Measurements from ENCODE around the gene ENDOV.

The ENDOV gene

GRCh38 chr17:80470603-80471002 is 55.6 kb downstream of the ENDOV start:
- no peak for DNase-seq

DNA sequence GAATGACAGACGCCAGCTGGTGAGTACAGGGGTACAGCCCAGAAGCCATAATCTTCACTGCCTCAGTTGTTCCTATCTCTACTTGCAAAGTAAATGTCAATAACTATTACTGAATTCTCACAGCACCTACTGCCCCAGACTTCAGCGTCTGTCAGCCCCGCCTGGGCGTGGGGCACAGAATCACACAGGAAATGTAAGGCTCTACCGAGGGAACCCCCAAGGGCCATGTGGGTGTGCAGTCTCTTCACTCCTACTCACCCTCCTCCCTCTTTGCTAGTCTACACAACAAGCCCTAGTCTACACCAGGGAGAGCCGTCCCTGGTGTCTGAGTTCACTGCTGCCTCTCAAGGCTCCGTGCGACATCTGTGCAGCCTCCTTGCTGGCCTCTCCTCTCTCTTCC is 57.0 kb downstream of the ENDOV start:
- DNase-seq: no peak

DNA sequence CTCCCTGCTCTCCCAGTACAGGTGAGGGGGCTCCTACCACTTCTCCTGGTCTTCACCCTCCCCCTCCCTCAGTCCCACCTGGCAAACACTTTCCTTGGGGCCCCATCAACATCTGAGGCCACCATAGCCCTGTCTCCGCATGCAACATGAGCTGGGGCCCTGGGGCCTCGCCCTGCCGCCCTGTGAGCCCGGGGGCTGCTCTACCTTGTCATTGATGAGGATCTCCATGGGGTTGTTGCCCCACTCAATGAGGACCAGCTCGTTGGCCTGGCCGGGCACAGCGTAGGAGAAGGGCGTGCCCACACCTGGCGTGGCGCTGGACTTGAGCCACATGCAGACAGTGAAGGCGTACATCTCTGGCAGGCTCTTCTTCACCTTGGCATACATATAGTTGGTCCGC is 58.0 kb downstream of the ENDOV start:
- no peak for DNase-seq

DNA sequence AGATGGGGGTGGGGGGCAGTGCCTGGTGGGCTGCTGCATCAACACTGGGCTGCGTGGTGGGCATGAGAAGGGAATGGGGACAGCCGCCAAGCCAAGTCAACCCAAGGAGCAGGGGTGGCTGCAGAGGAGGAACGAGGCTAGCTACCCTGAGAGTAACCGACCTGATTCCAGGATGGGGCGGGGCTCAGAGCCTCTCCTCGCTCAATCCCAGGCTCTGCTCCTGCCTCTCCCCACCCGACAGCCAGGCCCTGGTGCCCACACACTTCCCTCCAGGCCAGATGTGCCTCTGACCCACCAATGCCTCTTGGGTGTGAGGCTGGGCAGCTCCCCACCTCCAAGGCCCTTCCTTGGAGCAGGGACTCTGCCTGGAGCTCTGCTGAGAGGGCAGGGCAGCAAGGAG is 58.7 kb downstream of the ENDOV start:
- DNase-seq: no peak

DNA sequence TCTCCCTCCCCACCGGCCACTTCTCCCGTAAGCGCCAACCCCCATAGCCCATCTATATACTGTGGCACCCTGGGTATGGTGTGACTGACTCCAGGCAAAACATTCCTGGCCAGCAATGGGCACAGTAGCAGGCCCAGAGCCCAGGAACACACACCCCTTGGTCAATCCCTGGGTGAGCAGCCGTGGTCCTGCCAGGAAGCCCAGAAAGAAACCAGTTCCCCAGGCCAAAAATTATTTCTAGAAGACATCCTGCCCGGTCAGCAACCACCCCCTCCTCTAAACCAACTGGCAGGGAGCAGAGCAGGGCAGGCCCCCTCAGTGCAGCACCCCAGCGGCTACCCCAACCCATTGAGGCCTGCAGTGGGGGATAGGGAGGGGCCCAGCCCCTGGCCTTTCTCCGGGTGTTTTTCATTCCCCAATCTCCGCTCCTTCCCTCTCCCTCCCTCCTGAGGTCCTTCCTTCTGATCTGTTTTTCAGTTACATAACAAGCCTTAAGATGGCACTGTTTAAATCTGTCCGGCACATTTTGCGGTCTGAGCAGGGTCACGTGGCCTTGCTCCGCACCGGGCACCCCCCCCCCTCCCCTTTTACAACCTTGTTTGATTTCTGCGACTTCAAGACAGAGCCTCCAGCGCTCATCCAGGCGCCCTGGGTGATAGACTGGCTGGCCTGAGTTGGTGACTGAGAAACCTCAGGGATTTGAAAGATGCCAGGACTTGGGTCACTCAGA is 59.4 kb downstream of the ENDOV start:
- no peak for DNase-seq

DNA sequence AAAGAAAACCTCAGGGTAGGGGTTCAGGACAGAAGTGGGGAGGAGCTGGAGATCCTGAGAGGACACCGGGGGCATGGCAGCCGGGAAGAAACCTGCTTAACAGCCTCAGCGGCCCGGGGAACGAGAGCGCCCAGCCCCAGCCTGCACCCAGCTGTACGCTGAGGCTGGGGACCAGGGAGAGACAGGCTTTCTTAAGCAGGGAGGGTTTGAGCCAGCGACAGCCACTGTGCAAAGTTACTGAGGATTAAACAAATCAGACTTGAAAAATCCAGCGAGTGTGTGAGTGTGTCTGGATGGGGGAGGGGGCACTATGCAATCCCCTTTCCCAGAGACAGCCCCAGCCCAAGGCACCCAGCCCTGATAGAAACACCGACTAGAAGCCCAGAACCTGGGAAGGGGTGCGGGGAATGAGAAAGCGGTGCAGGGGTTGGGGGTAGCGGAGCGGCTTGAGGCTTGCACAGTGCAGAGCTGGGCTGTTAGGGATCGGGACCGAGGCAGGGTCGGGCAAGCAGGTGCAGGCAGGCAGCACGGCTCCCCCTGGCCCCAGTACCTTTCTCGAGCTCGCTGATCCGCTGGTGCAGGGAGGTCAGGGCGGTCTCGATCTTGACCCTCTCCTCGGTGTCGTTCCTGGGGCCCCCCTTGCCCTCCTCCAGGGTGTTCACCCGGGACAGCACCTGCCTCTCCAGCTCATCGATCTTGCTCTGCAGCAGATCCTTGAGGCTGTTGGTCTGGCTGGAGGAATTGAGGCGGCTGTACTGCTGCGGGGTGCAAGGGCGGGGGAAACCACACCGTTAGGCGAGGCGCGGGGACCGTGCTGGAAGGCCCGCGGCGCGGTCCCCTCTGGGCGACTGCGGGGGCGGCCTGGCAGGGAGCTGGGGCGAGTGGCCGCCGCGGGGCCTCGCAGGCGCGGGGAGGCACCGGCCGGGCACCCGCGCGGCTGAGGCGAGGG is 60.3 kb downstream of the ENDOV start:
- DNase-seq: no peak

- DNase-seq: peak; percentile 62
Measured at GRCh38 chr17:80475910-80476876, 61.2 kb downstream of the ENDOV start, which contains the start of gene NPTX1. Gene NPTX1, minus strand, starts transcription at chr17:80476607. Its CDS starts 161 bp downstream, at chr17:80476446.

DNA sequence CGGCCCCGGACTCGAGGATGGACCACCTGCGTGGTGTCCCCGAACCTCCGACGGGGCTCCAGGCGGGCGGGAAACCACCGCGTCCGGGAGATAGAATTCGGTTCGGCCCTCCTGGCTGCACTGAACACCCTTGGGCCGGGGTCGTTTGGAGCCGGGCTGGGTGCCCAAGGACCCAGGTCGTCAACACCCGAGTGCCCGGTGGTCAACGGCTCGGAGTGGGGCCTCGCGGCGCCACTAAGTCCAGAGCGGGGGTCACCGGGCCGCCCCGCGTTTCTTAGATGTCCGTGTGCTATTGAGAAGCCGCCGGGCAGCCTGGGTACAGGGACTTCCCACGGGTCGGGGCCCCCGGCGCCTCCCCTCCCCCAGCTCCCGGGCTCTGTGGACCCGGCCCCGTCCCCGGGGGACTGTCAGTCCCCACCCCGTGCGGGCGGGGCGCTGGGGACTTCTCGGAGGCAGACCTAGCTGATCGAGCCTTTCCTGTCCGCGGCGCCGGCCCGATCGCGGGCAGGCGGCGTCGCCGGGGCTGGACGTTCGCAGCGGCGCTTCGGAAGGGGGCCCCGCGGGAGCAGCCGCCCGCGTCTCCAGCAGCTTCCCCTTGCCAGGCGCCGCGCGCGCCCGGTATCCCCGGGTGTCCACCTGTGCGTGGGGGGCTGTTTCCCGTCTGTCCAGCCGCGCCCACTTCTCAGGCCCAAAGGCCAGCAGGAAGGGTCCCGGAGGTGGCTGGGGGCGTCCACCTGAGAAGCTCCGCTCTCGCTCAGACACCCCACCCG is 62.1 kb downstream of the ENDOV start:
- peak; percentile 45 for DNase-seq

- peak; percentile 63 for DNase-seq
Measured at GRCh38 chr17:80477647-80478478, 62.9 kb downstream of the ENDOV start.

- DNase-seq: no peak
Measured at GRCh38 chr17:80478487-80479245, 63.7 kb downstream of the ENDOV start.

GRCh38 chr17:80479246-80479566 is 64.2 kb downstream of the ENDOV start:
- no peak for DNase-seq

- DNase-seq: no peak
Measured at GRCh38 chr17:80480248-80480647, 65.3 kb downstream of the ENDOV start.

DNA sequence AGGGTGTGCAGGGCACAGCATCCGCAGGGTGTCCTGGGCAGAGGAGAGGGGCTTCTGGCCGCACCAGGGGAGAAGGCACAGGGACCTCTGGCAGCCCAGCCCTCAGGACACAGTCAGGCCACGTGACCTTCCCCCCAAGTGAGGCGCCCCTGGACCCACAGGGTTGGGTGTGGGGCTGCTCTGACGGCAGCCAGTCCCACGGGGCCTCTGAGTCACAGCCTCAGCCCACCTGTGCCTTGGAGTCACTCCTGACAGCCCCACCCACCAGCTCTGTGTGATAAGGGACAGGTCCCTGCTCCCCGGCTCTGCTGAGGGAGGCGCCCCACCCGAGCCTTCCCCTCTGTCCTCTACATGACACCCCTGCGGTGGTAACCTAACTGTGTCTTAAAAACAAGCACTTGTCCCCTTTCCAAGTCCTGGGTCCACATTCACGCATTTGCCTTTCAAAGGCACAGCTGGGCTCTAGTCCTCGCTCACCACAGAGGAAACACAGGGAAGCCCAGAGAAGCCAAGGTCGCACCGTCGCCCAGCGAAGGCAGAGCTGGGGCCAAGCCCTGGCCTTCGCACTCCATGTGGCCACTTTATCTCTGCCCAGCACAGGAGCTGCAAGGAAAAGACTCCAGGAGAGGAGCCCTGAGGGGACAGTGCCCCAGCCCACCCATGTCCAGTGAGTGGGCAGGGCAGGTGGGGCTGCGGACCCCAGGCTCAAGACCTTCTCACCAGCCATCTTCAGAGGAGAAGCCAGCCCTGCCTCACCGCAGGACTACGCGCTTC is 66.5 kb downstream of the ENDOV start:
- no peak for DNase-seq

DNA sequence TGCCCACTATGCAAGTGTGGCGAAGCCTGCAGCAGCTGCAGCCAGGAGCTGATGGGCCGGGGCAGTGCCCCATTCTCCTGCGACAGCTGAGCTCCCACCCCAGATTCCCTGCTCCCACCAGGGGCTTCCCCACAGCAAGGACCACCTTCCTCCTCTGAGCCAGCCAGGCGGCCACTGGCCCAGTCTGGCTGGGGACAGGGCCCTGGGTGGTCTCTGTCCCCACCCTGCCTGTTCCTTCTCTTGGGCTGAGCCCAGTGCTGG is 67.0 kb downstream of the ENDOV start:
- no peak for DNase-seq

DNA sequence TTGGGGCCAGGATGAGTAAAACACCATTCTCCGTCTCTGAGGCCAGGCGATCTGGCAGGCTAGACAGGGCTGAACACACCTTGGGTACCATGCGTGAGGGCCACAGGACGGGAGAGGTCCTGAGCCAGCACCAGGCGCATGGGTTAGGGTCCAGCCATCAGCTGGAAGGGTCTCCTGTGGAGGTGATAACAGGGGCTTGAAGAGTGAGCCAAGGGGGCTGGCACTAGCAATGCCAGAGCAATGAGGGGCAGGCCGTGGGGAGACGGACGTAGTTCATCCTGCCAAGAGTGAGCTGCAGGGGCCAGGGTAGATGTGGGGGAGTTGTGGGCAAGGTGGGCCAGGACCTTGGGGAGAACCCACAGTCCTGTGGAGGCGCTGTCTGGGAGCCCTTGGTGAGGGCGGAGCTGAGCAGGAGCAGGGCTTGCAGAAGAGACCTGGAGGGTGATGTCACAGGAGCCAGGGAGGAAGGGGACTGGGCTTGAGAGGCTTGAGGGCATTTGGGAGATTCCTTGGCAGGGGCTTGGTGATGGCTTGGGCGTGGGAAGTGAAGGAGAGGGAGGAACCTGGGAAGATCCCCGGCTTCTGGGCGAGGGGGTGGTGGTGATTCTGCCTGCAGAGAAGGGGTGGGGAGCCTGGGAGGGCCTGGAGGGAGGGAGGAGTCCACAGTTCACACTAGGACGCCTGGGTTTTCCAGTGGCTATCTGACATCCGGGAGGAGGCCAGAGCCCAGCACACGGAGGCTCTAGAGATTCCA is 67.8 kb downstream of the ENDOV start:
- no peak for DNase-seq

- peak; percentile 43 for DNase-seq
Measured at GRCh38 chr17:80485846-80486245, 70.9 kb downstream of the ENDOV start.

DNA sequence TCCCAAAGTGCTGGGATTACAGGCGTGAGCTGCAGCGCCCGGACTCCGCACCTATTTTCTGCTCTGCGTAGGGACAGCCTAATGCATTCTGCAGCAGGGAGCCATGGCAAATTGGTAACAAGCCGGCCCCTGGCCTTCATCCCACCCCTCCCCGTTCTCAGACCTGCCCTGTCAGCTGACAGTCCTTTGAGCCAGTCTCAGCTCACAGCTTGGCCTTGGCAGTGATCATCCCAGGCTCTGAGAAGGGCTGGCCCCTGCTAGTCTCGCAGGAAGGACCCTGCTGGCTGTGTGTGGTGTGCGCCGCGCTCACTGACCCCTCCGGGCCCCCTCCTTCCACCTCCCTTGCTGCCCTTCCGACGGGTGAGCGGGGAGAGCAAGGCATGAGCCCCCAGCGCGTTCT is 71.7 kb downstream of the ENDOV start:
- DNase-seq: no peak

- DNase-seq: no peak
Measured at GRCh38 chr17:80487511-80487910, 72.5 kb downstream of the ENDOV start.
